K562 (cell line): ENCODE results near the gene RGL2. TPM values are rescaled to one million over a fixed set of nuclear protein-coding genes. Genes with fewer than 3 reads are reported as not detected.

ENCODE experiments used
- ATAC-seq: fragments of 200-7000 bp; cut with Tn5 transposase; 3 replicates; pipeline ENCODE4 v1.9.1; 2020; ENCODE audit warnings: moderate library complexity
- BruUV-seq: library from RNA; stranded (reverse); fragments of 400-500 nt; replicated peaks from 2 replicates; lab custom pipeline; 2021; lab: Mats Ljungman, UMichigan
- CTCF ChIA-PET: fragments of 300-600 bp; formaldehyde crosslinking; extraction: SDS; loops from one replicate; lab custom pipeline; 2021; ENCODE audit warnings: low intra/inter-chr PET ratio; lab: Yijun Ruan, JAX
- POLR2A ChIA-PET: fragments of 300-600, 350-650 bp; sonication (Branson Sonifier 250); formaldehyde crosslinking; extraction: SDS; loops from one replicate; lab custom pipeline; 2021; ENCODE audit warnings: antibody characterized with exemption, inconsistent platforms; lab: Yijun Ruan, JAX
- DNase-seq, 4 experiments: peaks; one replicate each; pipeline versions ENCODE4 v3.0.0 to v3.0.0-alpha.2; 2011 to 2018; ENCODE audit warnings: low spot score in 3 of 4, mixed read lengths in 3 of 4; ENCODE audit errors: extremely low read depth in 1 of 4
- FAIRE-seq: peaks from 2 replicates; lab custom pipeline; 2011; peaks lifted over from hg19 to GRCh38; lab: Jason Lieb, UNC
- H2AFZ ChIP-seq: 2 replicates; pipeline ENCODE4 v1.6.0; 2011; ENCODE audit warnings: low read depth, low read length, control low read depth, inconsistent platforms
- H3K27ac ChIP-seq: fragments of 200-600 bp; 3 replicates; pipeline ENCODE4 v1.8.0; 2011; ENCODE audit warnings: low read depth, mild to moderate bottlenecking, control low read depth, inconsistent platforms, low read length, moderate library complexity, mixed read lengths; ENCODE audit errors: extremely low read depth
- H3K27me3 ChIP-seq, 2 experiments: fragments of 300-600 bp in 1 of 2; 2 replicates in 1 of 2; 3 replicates in 1 of 2; pipeline versions ENCODE4 v1.6.0 to v1.8.0; 2011; ENCODE audit warnings: inconsistent platforms in 2 of 2, low read length in 2 of 2, mild to moderate bottlenecking in 1 of 2, mixed read lengths in 1 of 2, moderate library complexity in 1 of 2; ENCODE audit not compliant: control insufficient read depth in 2 of 2, insufficient read depth in 2 of 2
- H3K36me3 ChIP-seq: fragments of 300-600 bp; 3 replicates; pipeline ENCODE4 v1.8.0; 2011; ENCODE audit warnings: mild to moderate bottlenecking, low read length, inconsistent platforms; ENCODE audit not compliant: control insufficient read depth, insufficient read depth
- H3K4me1 ChIP-seq, 2 experiments: fragments of 200-600 bp in 1 of 2; replicated peaks in 1 of 2; 2 replicates in 1 of 2; 3 replicates in 1 of 2; pipeline versions ENCODE4 v1.5.1 to v1.8.0; 2011; ENCODE audit warnings: inconsistent platforms in 2 of 2, low read length in 2 of 2, mild to moderate bottlenecking in 1 of 2, mixed read lengths in 1 of 2, moderate library complexity in 1 of 2; ENCODE audit not compliant: control insufficient read depth in 2 of 2, insufficient read depth in 2 of 2
- H3K4me2 ChIP-seq: 2 replicates; pipeline ENCODE4 v1.6.1; 2011; ENCODE audit warnings: low read length, control low read depth, inconsistent platforms, mixed read lengths; ENCODE audit not compliant: insufficient read depth
- H3K4me3 ChIP-seq: fragments of 200-600 bp; sonication (generic), shearing (Covaris generic); 2 replicates; pipeline ENCODE4 v1.5.1; 2016; ENCODE audit warnings: control low read depth, inconsistent platforms
- H3K79me2 ChIP-seq: fragments of 200-600 bp; 3 replicates; pipeline ENCODE4 v1.8.0; 2011; ENCODE audit warnings: low read length, inconsistent platforms; ENCODE audit not compliant: control insufficient read depth, insufficient read depth
- H3K9ac ChIP-seq, 2 experiments: 2 replicates each; pipeline versions ENCODE4 v1.6.0 to v1.6.1; 2011; ENCODE audit warnings: low read depth in 2 of 2, low read length in 2 of 2, control low read depth in 1 of 2, inconsistent platforms in 1 of 2, mild to moderate bottlenecking in 1 of 2, mixed read lengths in 1 of 2; ENCODE audit not compliant: insufficient read depth in 1 of 2
- H3K9me1 ChIP-seq: one replicate; pipeline ENCODE4 v1.6.0; 2011; ENCODE audit warnings: inconsistent platforms, mild to moderate bottlenecking, low read length, moderate library complexity; ENCODE audit not compliant: control insufficient read depth, insufficient read depth
- H3K9me3 ChIP-seq: replicated peaks from 2 replicates; pipeline ENCODE4 v1.5.1; 2011; ENCODE audit warnings: low read depth, low read length, inconsistent platforms; ENCODE audit not compliant: control insufficient read depth, insufficient read depth
- H4K20me1 ChIP-seq: replicated peaks from 2 replicates; pipeline ENCODE4 v1.6.1; 2011; ENCODE audit warnings: low read length, inconsistent platforms, mixed read lengths; ENCODE audit not compliant: control insufficient read depth, insufficient read depth
- BCOR ChIP-seq: fragments of 450-650 bp; IDR thresholded peaks from 2 replicates; pipeline ENCODE4 v1.6.1; 2016
- CBX3 ChIP-seq, 2 experiments: IDR thresholded peaks; 1 replicate in 1 of 2; 2 replicates in 1 of 2; pipeline ENCODE4 v1.6.1; 2012; ENCODE audit warnings: inconsistent platforms in 2 of 2, low read length in 2 of 2, borderline replicate concordance in 1 of 2, control low read depth in 1 of 2
- ESRRB ChIP-seq: fragments of 250-450 bp; sonication (Bioruptor Pico); IDR thresholded peaks from 2 replicates; pipeline ENCODE4 v1.5.0; 2020; ENCODE audit warnings: mild to moderate bottlenecking, moderate library complexity, borderline replicate concordance
- IFI16 ChIP-seq: fragments of 250-450 bp; sonication (Bioruptor Pico); IDR thresholded peaks from 2 replicates; pipeline ENCODE4 v2.1.2; 2022; ENCODE audit warnings: mild to moderate bottlenecking, inconsistent platforms
- MXI1 ChIP-seq: IDR thresholded peaks from 2 replicates; pipeline ENCODE4 v1.6.1; 2011; ENCODE audit warnings: low read depth, mild to moderate bottlenecking, improper control_type of control experiment, low read length
- RBM25 ChIP-seq: fragments of 200-400 bp; formaldehyde crosslinking; IDR thresholded peaks from 2 replicates; pipeline ENCODE4 v1.6.1; 2018; ENCODE audit warnings: low read length, low read depth, moderate library complexity; ENCODE audit not compliant: severe bottlenecking
- SP1 ChIP-seq: sonication (generic); formaldehyde crosslinking; IDR thresholded peaks from 2 replicates; pipeline ENCODE4 v1.8.1; 2022; ENCODE audit warnings: mild to moderate bottlenecking, missing genetic modification reagents
- ZNF586 ChIP-seq: fragments of 450-650 bp; formaldehyde crosslinking; conservative IDR thresholded peaks from 2 replicates; pipeline ENCODE4 v1.4.0; 2020; ENCODE audit warnings: mild to moderate bottlenecking, moderate library complexity
- WGBS: fragments of 100-300 bp; shearing (Covaris generic); methylation state at CpG from one replicate; pipeline ENCODE4 v1.1.6; 2016; ENCODE audit warnings: low coverage, mixed read lengths; ENCODE audit not compliant: insufficient coverage; ENCODE audit errors: missing lambda C conversion rate; 5-methylcytosine and 5-hydroxymethylcytosine counted together
- in situ Hi-C: fragments of 300-500 bp; cut with MboI; formaldehyde crosslinking; loops from 4 replicates; pipeline ENCODE4 v1.15.0; 2018; ENCODE audit warnings: inconsistent platforms, mixed read lengths
- intact Hi-C: fragments of 100-400 bp; cut with micrococcal nuclease; formaldehyde crosslinking; loops from 2 replicates; pipeline ENCODE4 v1.14.2; 2022
- polyA plus RNA-seq, 8 experiments: library from polyadenylated mRNA; depleted of rRNA in 4 of 8; stranded (reverse) in 5 of 8; unstranded in 3 of 8; fragments of >200 nt; fragmentation: Nextera tagmentation in 2 of 8; fragmentation: Illumina TruSeq in 1 of 8; extraction: Ambion mirVana in 2 of 8; extraction: Trizol in 1 of 8; gene quantifications; 2 replicates each; pipeline versions ENCODE4 v1.2.1 to v1.2.3, GENCODE V29; 2011 to 2014; ENCODE audit warnings: inconsistent platforms in 1 of 8, missing spikeins in 1 of 8
- total RNA-seq, 7 experiments: library from RNA; depleted of rRNA in 6 of 7; stranded (reverse); fragments of >200 nt in 6 of 7; fragmentation: Illumina TruSeq in 2 of 7; extraction: Trizol in 2 of 7; gene quantifications; 2 replicates each; pipeline versions ENCODE4 v1.2.1 to v1.2.3, GENCODE V29; 2011 to 2021; ENCODE audit warnings: low replicate concordance in 1 of 7

RGL2 gene
- total and polyA plus RNA-seq, 9 of the 15 experiments (the other 6 are each of a cell fraction or from before 2014, with no cell fraction given) = 1.8 to 57.1 (median 19.5) TPM

- ChIA-PET CTCF (no interaction called here), POLR2A (interaction anchor here (0.8 to 1.1 kb wide), 3 partner anchors 13 to 65 kb away, joined by 3 to 6 read pairs (median 3); partner anchors contain the start of genes RPS18 and VPS52)
- 32% methylated on average over 3 of the region's 3 CpGs for WGBS
- FAIRE-seq (no peak), DNase-seq (no peak), ATAC-seq (no peak)
- Histone ChIP-seq H4K20me1 (no peaks in the 10 kb centered on the region), H3K36me3 (no peaks in the 10 kb centered on the region), H3K79me2 (no peaks in the 10 kb centered on the region), H3K9me3 (no peaks in the 10 kb centered on the region; the same call in 1 of the 2 replicates), H3K4me2 (no peak overlapping the region), H3K27ac (no peak overlapping the region), H3K27me3 (no peaks in the 10 kb centered on the region), H3K4me1 (no peaks in the 10 kb centered on the region; a peak in 2 of 5 replicates), H3K9ac (no peak overlapping the region), H2AFZ (no peak overlapping the region), H3K4me3 (no peak overlapping the region), H3K9me1 (no peaks in the 10 kb centered on the region)
- TF ChIP-seq RBM25 (peak; percentile 20), BCOR (peak; percentile 43; the same call in 1 of the 2 replicates), CBX3 (IDR thresholded peaks at IDR 0.05; ENCODE audit: borderline replicate concordance in 1 of 2, low read length in 2 of 2) (peak in 1 of 2 experiments; percentile 65; a peak in 1 of 3 replicates), IFI16 (CRISPR knock-in tag) (no peak), ZNF586 (CRISPR knock-in tag) (no peak)
- BruUV-seq = no TSS peak
- intact Hi-C loops = no loop called here
- in situ Hi-C loops = no loop called here
These were observed 37.8 kb upstream of the RGL2 start for GRCh38 chr6:33336495-33336894.

- no peaks in the 10 kb centered on the region; a peak in 2 of 5 replicates for H3K4me1 ChIP-seq
- no peaks in the 10 kb centered on the region for H3K36me3 ChIP-seq
- no peak for ATAC-seq
- no peak overlapping the region for H3K27ac ChIP-seq
- in situ Hi-C loops = no loop called here
- H3K9ac ChIP-seq = no peak overlapping the region
- intact Hi-C loops = no loop called here
- no peaks in the 10 kb centered on the region for H4K20me1 ChIP-seq
- FAIRE-seq = no peak
- H3K9me3 ChIP-seq = no peaks in the 10 kb centered on the region; the same call in 1 of the 2 replicates
- DNase-seq = no peak
- H2AFZ ChIP-seq = no peak overlapping the region
- H3K4me2 ChIP-seq = no peak overlapping the region
- WGBS = 50% methylated on average over 4 of the region's 4 CpGs
- no peaks in the 10 kb centered on the region for H3K79me2 ChIP-seq
- ChIA-PET POLR2A (interaction anchor here (0.8 to 1.1 kb wide), 3 partner anchors 12 to 64 kb away, joined by 3 to 6 read pairs (median 3); partner anchors contain the start of genes RPS18 and VPS52), CTCF (no interaction called here)
- H3K9me1 ChIP-seq = no peaks in the 10 kb centered on the region
- H3K27me3 ChIP-seq = no peaks in the 10 kb centered on the region
- no TSS peak for BruUV-seq
- H3K4me3 ChIP-seq = no peak overlapping the region
- TF ChIP-seq ESRRB (CRISPR knock-in tag) (no peak), SP1 (no peak), MXI1 (no peak)
These were observed 37.2 kb upstream of the RGL2 start for GRCh38 chr6:33335916-33336315.
